ENCODE data around the gene TMEM184A.

Gene TMEM184A

DNA sequence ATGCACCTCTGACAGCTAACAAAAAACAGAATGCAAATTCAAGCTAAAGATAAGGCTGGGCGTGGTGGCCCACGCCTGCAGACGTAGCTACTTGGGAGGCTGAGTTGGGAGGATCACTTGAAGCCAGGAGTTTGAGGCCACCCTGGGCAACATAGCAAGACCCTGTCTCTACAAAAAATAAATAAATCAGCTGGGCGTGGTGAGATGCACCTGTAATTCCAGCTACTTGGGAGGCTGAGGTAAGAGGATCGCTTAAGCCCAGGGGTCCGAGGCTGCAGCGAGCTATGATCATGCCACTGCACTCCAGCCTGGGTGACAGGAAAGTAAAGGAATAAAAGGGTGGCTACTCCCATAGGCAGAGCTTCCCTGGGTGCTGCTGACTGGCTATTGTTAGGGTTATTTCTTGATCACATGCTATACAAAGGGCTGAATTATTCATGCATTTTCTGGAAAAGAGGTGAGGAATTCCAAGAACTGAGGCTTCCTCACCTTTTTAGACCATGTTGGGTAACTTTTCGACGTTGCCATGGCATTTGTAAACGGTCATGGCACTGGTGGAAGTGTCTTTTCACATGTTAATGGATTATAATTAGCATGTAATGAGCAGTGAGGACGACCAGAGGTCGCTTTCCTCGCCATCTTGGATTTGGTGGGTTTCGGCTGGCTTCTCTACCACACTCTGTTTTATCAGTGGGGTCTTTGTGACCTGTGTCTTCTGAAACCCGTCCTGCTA is 20.7 kb upstream of the TMEM184A start:
- H3K4me3 ChIP-seq (replicated peaks in 1 of 2; ENCODE audit: low read depth in 2 of 2, low read length in 2 of 2), result no peak overlapping the region
- no peak for DNase-seq (ENCODE audit: low read depth in 2 of 2)
- TF ChIP-seq, protein P1, sequence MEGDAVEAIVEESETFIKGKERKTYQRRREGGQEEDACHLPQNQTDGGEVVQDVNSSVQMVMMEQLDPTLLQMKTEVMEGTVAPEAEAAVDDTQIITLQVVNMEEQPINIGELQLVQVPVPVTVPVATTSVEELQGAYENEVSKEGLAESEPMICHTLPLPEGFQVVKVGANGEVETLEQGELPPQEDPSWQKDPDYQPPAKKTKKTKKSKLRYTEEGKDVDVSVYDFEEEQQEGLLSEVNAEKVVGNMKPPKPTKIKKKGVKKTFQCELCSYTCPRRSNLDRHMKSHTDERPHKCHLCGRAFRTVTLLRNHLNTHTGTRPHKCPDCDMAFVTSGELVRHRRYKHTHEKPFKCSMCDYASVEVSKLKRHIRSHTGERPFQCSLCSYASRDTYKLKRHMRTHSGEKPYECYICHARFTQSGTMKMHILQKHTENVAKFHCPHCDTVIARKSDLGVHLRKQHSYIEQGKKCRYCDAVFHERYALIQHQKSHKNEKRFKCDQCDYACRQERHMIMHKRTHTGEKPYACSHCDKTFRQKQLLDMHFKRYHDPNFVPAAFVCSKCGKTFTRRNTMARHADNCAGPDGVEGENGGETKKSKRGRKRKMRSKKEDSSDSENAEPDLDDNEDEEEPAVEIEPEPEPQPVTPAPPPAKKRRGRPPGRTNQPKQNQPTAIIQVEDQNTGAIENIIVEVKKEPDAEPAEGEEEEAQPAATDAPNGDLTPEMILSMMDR (IDR thresholded peaks at IDR 0.05; ENCODE audit: low read depth, low read length), result no peak

DNA sequence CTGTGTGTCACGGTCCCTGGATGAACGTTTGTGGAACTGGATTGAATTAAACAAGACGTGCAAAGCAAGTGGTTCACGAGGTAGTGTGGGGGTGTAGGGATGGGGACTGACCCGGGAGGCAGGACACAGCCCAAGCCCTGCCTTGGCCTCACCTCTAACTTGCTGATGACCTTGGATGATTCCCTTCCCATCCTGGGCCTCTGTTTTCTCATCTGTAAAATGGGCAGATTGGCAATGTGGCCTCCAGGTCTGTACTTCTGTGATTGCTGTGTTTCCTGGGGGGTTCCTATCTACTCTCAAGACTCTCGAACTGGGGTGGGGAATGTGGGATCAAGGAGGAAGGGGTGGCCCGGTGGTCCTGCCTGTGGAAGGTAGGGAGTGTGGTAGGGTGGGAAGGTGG is 19.8 kb upstream of the TMEM184A start:
- H3K4me3 ChIP-seq (replicated peaks in 1 of 2; ENCODE audit: low read depth in 2 of 2, low read length in 2 of 2), result no peak overlapping the region
- DNase-seq (ENCODE audit: low read depth in 2 of 2), result no peak
- TF ChIP-seq, protein P1 (IDR thresholded peaks at IDR 0.05; ENCODE audit: low read depth, low read length), result no peak

DNA sequence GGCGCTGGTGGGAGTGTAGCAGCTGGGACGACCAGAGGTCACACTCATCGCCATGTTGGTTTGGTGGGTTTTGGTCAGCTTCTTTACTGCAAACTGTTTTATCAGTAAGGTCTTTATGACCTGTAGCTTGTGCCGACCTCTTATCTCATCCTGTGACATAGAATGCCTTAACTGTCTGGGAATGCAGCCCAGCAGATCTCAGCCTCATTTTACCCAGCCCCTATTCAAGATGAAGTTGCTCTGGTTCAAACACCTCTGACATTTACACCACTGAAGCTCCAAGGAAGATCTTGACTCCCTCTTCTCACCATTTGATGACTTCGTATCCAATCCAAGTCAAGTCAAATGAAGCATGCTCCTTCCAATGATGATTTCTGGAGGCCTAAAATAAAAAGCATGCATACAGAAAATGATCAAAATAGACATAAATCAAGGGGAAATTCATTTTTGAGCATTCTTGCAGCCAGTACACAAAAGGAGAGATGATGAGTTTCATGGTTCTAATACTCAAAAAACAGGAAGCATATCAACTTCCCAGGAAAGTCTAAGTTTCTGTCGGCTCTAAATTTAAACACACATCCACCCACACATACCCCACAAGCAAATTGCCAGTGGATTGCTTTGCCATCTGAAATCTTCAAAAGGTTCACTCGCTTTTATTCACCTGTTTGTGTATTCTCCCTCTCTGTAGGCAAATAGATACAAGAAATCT is 16.3 kb upstream of the TMEM184A start:
- TF ChIP-seq, protein P1 (IDR thresholded peaks at IDR 0.05; ENCODE audit: low read depth, low read length), result no peak
- no peak for DNase-seq (ENCODE audit: low read depth in 2 of 2)
- no peak overlapping the region for H3K4me3 ChIP-seq (replicated peaks in 1 of 2; ENCODE audit: low read depth in 2 of 2, low read length in 2 of 2)

DNA sequence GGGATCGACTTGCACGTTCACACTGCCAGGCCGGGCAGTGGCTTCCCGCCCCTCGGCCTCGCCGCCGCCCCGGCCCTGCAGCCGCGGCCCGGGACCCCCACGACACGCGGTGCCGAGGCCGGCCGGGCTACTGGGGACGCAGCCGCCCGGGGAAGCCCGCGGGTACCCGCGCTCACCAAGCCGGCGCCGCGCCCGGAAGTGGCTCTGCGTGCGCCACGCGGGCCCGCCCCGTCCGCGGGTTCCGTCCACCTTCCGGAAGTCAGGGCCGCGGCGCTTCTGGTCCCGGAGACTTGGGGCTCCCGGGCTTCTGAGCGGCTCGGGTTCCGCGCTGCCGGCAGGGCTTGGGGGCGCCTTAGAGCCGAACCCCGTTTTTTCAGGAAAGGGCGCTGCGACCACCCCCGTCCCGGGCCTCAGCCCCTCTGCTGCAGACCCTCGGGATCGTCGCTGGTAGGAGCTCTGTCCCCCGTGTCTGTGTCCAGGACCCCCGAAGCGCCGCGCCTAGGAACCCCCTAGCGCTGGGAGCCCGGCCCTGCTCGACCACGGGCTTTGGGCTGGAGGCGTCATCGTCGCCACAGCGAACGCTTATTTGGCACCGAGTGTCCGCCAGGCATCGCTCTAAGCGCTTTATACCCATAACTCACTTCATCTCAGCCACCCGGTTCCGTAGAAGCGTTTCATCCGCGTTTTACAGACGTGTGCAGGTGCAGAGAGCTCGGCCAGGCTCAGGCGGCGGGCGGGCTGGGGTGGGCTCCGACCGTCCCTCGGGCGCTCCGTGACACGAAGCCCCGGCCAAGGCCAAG is 14.0 kb upstream of the TMEM184A start, which contains the start of gene PSMG3:
Gene PSMG3 (minus strand): TSS at position 200 of the 800 bp plus-strand sequence. CDS start 693 bp downstream, outside the sequence.
- H3K4me3 ChIP-seq (replicated peaks in 1 of 2; ENCODE audit: low read depth in 2 of 2, low read length in 2 of 2), result peak within 1 kb of the TSS; percentile 90
- DNase-seq (ENCODE audit: low read depth in 2 of 2), result peak; percentile 90 to 93
- TF ChIP-seq, protein P1 (IDR thresholded peaks at IDR 0.05; ENCODE audit: low read depth, low read length), result peak; percentile 27

GRCh38 chr7:1569440-1569832 is 13.4 kb upstream of the TMEM184A start:
- no peak for DNase-seq (ENCODE audit: low read depth in 2 of 2)
- TF ChIP-seq, protein P1 (IDR thresholded peaks at IDR 0.05; ENCODE audit: low read depth, low read length), result no peak
- H3K4me3 ChIP-seq (replicated peaks in 1 of 2; ENCODE audit: low read depth in 2 of 2, low read length in 2 of 2), result peak overlapping the region; percentile 73 to 90

GRCh38 chr7:1569016-1569415 is 13.0 kb upstream of the TMEM184A start:
- DNase-seq (ENCODE audit: low read depth in 2 of 2), result peak; percentile 21 to 47
- TF ChIP-seq, protein P1 (IDR thresholded peaks at IDR 0.05; ENCODE audit: low read depth, low read length), result no peak
- H3K4me3 ChIP-seq (replicated peaks in 1 of 2; ENCODE audit: low read depth in 2 of 2, low read length in 2 of 2), result peak overlapping the region; percentile 73 to 90

Data from cardiac fibroblast (primary cell).